Calu3 (cell line): ENCODE measurements around the gene MLPH. TPM values are rescaled to one million over a fixed set of nuclear protein-coding genes. Genes with fewer than 3 reads are reported as not detected.

Experiments used
- BruUV-seq: library from RNA; stranded (reverse); fragments of 400-500 nt; replicated peaks from 2 replicates; lab custom pipeline; 2021; lab: Mats Ljungman, UMichigan
- CTCF ChIA-PET: fragments of 300-600 bp; sonication (Branson Sonifier 250); formaldehyde crosslinking; loops from one replicate; lab custom pipeline; 2022; ENCODE audit warnings: antibody characterized with exemption; lab: Charles Lee
- DNase-seq: peaks from one replicate; pipeline ENCODE4 v3.0.0; 2022
- H3K27ac Mint-ChIP-seq: one replicate; pipeline ENCODE4 v1.8.0; 2022; ENCODE audit warnings: mixed read lengths; ENCODE audit not compliant: unreplicated experiment
- H3K27me3 Mint-ChIP-seq: one replicate; pipeline ENCODE4 v1.8.0; 2022; ENCODE audit warnings: mixed read lengths; ENCODE audit not compliant: unreplicated experiment
- H3K36me3 Mint-ChIP-seq: one replicate; pipeline ENCODE4 v1.8.0; 2022; ENCODE audit warnings: mild to moderate bottlenecking, moderate library complexity, mixed read lengths; ENCODE audit not compliant: insufficient read depth, unreplicated experiment
- H3K4me1 Mint-ChIP-seq: one replicate; pipeline ENCODE4 v1.8.0; 2022; ENCODE audit warnings: mild to moderate bottlenecking, low read depth, mixed read lengths; ENCODE audit not compliant: unreplicated experiment
- H3K4me3 Mint-ChIP-seq: one replicate; pipeline ENCODE4 v1.8.0; 2022; ENCODE audit warnings: mild to moderate bottlenecking, low read depth, moderate library complexity, mixed read lengths; ENCODE audit not compliant: unreplicated experiment
- H3K9me3 Mint-ChIP-seq: one replicate; pipeline ENCODE4 v1.8.0; 2022; ENCODE audit warnings: low read depth, mixed read lengths; ENCODE audit not compliant: unreplicated experiment
- CTCF ChIP-seq: fragments of 200-600 bp; IDR thresholded peaks from one replicate; pipeline ENCODE4 v1.8.0; 2022; ENCODE audit warnings: antibody characterized with exemption; ENCODE audit not compliant: unreplicated experiment
- intact Hi-C: fragments of 100-400 bp; cut with micrococcal nuclease; formaldehyde crosslinking; loops from one replicate; pipeline ENCODE4 v1.10.0; 2022; ENCODE audit not compliant: unreplicated experiment
- total RNA-seq: library from RNA; stranded (reverse); gene quantifications from 2 replicates; pipeline ENCODE4 v1.2.3, GENCODE V29; 2022

MLPH gene
- total RNA-seq, 1 experiment from 2014 or later, result 39.8 TPM

DNA sequence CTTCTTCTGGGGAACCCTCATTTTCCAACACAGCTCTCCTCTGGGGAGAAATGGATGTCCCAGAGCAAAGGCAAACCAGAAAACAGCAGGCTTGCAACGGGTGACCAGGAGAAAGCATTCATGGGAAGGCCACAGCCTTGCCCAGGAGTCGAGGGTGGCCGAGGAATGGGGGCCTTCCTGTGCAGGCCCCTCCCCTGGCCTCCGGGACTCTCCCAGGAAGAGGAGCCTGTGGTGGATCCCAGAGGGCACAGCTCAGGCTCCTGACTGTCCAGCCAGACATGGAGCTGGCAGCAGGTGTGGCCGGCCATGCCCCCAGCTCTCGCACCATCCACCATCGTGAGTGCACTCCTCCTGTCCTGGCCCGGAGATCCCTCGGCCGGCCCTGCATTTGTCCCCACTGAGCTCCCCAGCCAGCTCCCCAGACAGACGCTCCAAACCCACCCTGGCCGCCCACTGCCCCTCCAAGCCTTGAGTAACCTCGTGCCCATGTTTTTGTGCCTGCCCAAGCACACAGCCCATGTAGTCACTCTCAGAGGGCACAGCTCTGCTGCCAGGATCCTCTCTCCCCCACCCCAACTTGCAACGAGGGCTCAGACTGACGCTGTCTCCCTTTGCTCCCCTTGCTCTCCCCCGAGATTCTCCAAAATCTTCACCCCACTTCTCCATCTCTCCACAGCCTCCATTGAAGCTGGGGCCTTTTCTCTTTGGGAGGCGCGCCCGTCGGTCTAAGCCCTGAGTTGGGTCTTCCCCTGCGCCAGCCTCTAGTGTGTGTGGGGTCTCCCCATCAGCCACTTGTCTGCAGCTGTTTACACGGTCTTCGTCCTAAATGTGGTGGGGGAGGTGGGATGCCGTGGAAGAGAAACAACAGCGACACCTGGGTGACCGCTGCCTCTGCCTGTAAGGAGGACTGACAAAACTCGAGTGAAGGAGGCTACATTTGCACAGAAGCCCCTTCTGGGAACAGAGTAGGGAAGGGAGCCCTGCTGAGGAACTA lies 89.1 kb downstream of the MLPH start:
- DNase-seq, result no peak
- Mint-ChIP-seq H3K27ac (peak overlapping the region; percentile 71), H3K9me3 (no peaks in the 10 kb centered on the region), H3K27me3 (no peaks in the 10 kb centered on the region), H3K4me1 (peaks cover 33% of the 10 kb centered on the region), H3K4me3 (peak overlapping the region; percentile 59), H3K36me3 (peaks cover 29% of the 10 kb centered on the region)
- no TSS peak for BruUV-seq
- no peak for TF ChIP-seq CTCF
- CTCF ChIA-PET, result interaction anchor here (0.7 kb wide), 1 partner anchor 63 kb away, joined by 9 read pairs; no protein-coding TSS in a partner anchor
- intact Hi-C loops, result loop anchor here (10.0 kb wide), 1 partner anchor 451 kb away; no protein-coding TSS in a partner anchor

GRCh38 chr2:237576974-237577373 lies 89.9 kb downstream of the MLPH start:
- no peaks in the 10 kb centered on the region for H3K9me3 Mint-ChIP-seq
- no peak for TF ChIP-seq CTCF
- peak overlapping the region; percentile 71 for H3K27ac Mint-ChIP-seq
- peaks cover 30% of the 10 kb centered on the region for H3K4me1 Mint-ChIP-seq
- H3K27me3 Mint-ChIP-seq, result no peaks in the 10 kb centered on the region
- no peak overlapping the region for H3K4me3 Mint-ChIP-seq
- CTCF ChIA-PET, result no interaction called here
- DNase-seq, result no peak
- H3K36me3 Mint-ChIP-seq, result peaks cover 27% of the 10 kb centered on the region
- BruUV-seq, result no TSS peak
- intact Hi-C loops, result loop anchor here (10.0 kb wide), 1 partner anchor 452 kb away; no protein-coding TSS in a partner anchor

DNA sequence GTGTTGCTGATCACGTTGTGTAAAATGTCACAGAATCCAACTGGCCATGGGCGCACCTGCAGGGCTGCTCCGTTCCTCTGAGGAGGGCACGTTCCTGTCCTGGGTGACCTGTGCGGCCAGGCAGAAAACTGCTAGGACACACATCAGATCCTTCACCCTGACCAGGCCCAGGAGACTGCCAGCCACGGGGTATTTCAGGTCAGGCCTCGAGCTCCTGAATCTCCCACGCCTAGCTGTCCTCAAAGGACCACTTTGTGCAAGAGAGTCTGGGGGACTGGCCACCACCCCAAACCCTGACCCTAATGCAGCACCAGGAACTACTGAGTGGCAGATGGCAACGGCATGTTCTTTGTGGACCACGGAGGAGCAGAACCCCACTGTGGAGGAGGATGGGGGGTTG lies 90.4 kb downstream of the MLPH start:
- CTCF ChIA-PET, result no interaction called here
- H3K27me3 Mint-ChIP-seq, result no peaks in the 10 kb centered on the region
- BruUV-seq, result no TSS peak
- intact Hi-C loops, result loop anchor here (10.0 kb wide), 1 partner anchor 453 kb away; no protein-coding TSS in a partner anchor
- H3K36me3 Mint-ChIP-seq, result peaks cover 24% of the 10 kb centered on the region
- no peak overlapping the region for H3K27ac Mint-ChIP-seq
- H3K4me1 Mint-ChIP-seq, result peaks cover 25% of the 10 kb centered on the region
- no peak overlapping the region for H3K4me3 Mint-ChIP-seq
- no peak for TF ChIP-seq CTCF
- no peaks in the 10 kb centered on the region for H3K9me3 Mint-ChIP-seq
- DNase-seq, result no peak

DNA sequence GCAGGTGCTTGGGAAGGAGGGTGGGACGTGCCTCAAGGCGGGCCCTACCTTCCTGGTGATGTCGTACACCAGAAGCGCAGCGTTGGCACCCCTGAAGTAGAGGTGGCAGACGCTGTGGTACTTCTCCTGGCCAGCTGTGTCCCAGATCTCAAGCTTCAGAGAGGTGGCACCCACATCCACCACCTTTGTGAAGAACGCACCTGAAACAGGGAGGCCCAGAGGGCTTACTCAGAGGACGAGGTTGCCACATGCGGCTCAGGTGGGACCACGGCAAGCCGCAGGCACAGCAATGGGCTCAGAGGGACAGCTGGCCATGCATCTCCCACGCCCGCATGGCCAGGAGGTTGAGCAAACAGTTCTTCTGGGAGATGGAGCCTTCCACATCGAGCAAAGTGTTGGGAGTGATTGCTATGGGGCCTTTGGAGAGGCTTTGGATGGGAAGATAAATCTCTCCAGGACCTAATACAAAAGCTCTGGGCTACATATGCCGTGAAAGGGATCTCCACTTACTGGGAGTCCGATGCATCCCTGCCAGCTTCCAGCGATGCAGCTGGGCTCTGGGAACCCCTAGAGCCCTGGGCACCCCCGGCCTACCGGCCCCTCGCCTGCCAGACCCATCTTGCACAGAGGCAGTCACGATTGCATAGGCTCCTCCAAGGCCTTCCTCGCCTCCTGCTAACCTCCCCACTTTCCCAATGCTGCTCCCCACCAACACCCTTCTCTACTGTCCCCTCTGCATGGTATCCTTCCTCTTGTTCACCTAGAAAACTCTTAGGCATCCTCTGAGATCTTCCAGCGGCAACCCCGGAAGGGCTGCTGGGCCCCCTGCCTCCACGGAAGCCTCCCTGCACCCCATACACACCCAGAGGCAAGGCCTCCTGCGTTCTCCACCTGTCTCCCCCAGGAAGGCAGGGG lies 91.2 kb downstream of the MLPH start:
- Mint-ChIP-seq H3K27me3 (no peaks in the 10 kb centered on the region), H3K4me1 (peaks cover 22% of the 10 kb centered on the region), H3K36me3 (peaks cover 24% of the 10 kb centered on the region), H3K4me3 (no peak overlapping the region), H3K27ac (no peak overlapping the region), H3K9me3 (no peaks in the 10 kb centered on the region)
- CTCF ChIA-PET, result interaction anchor here (0.6 kb wide), 1 partner anchor 468 kb away, joined by 3 read pairs; no protein-coding TSS in a partner anchor
- intact Hi-C loops, result loop anchor here (10.0 kb wide), 1 partner anchor 453 kb away; no protein-coding TSS in a partner anchor
- no peak for DNase-seq
- no peak for TF ChIP-seq CTCF
- BruUV-seq, result no TSS peak
